ENCODE data around the gene CRHR2. TPM values are rescaled to one million over a fixed set of nuclear protein-coding genes. Genes with fewer than 3 reads are reported as not detected.

CRHR2 gene
- total RNA-seq, 2 experiments from 2014 or later: not detected

GRCh38 chr7:30664184-30664885 lies 17.9 kb downstream of the CRHR2 start:
- ATAC-seq (ENCODE audit: poor library complexity) (no peak), DNase-seq (no peak)
- ChIA-PET CTCF (no interaction called here), POLR2A (no interaction called here)
- Mint-ChIP-seq H3K4me1 (ENCODE audit: low read depth) (no peaks in the 10 kb centered on the region), H3K9me3 (no peaks in the 10 kb centered on the region), H3K36me3 (ENCODE audit: low read depth) (no peaks in the 10 kb centered on the region), H3K4me3 (no peak overlapping the region), H3K27ac (no peak overlapping the region), H3K27me3 (no peaks in the 10 kb centered on the region)
- Histone ChIP-seq H3K4me3 (ENCODE audit: low read length) (no peak overlapping the region), H3K27ac (ENCODE audit: low read depth in 1 of 2, low read length in 2 of 2) (no peak overlapping the region), H3K9me3 (ENCODE audit: control insufficient read depth in 1 of 2, insufficient read depth in 1 of 2, low read length in 2 of 2) (no peaks in the 10 kb centered on the region), H3K4me1 (ENCODE audit: insufficient read depth, low read length) (no peaks in the 10 kb centered on the region), H3K36me3 (ENCODE audit: insufficient read depth, low read length) (no peaks in the 10 kb centered on the region), H3K27me3 (ENCODE audit: control insufficient read depth in 1 of 2, insufficient read depth in 2 of 2, low read length in 2 of 2) (no peaks in the 10 kb centered on the region)
- intact Hi-C loops (cut with DNase I, micrococcal nuclease): no loop called here
- TF ChIP-seq, protein P1, sequence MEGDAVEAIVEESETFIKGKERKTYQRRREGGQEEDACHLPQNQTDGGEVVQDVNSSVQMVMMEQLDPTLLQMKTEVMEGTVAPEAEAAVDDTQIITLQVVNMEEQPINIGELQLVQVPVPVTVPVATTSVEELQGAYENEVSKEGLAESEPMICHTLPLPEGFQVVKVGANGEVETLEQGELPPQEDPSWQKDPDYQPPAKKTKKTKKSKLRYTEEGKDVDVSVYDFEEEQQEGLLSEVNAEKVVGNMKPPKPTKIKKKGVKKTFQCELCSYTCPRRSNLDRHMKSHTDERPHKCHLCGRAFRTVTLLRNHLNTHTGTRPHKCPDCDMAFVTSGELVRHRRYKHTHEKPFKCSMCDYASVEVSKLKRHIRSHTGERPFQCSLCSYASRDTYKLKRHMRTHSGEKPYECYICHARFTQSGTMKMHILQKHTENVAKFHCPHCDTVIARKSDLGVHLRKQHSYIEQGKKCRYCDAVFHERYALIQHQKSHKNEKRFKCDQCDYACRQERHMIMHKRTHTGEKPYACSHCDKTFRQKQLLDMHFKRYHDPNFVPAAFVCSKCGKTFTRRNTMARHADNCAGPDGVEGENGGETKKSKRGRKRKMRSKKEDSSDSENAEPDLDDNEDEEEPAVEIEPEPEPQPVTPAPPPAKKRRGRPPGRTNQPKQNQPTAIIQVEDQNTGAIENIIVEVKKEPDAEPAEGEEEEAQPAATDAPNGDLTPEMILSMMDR (IDR thresholded peaks at IDR 0.05): no peak

GRCh38 chr7:30663414-30663813 lies 18.8 kb downstream of the CRHR2 start:
- intact Hi-C loops (cut with DNase I, micrococcal nuclease): no loop called here
- H3K4me1 ChIP-seq (ENCODE audit: insufficient read depth, low read length): no peaks in the 10 kb centered on the region
- ATAC-seq (ENCODE audit: poor library complexity) (no peak), DNase-seq (no peak)
- no peaks in the 10 kb centered on the region for H3K9me3 ChIP-seq (ENCODE audit: control insufficient read depth in 1 of 2, insufficient read depth in 1 of 2, low read length in 2 of 2)
- H3K36me3 ChIP-seq (ENCODE audit: insufficient read depth, low read length): no peaks in the 10 kb centered on the region
- no peak overlapping the region for H3K27ac Mint-ChIP-seq
- no peaks in the 10 kb centered on the region for H3K9me3 Mint-ChIP-seq
- no peak overlapping the region for H3K27ac ChIP-seq (ENCODE audit: low read depth in 1 of 2, low read length in 2 of 2)
- H3K4me3 ChIP-seq (ENCODE audit: low read length): no peak overlapping the region
- no peaks in the 10 kb centered on the region for H3K4me1 Mint-ChIP-seq (ENCODE audit: low read depth)
- no peak overlapping the region for H3K4me3 Mint-ChIP-seq
- ChIA-PET POLR2A (no interaction called here), CTCF (no interaction called here)
- TF ChIP-seq, protein P1 (IDR thresholded peaks at IDR 0.05): no peak
- H3K27me3 ChIP-seq (ENCODE audit: control insufficient read depth in 1 of 2, insufficient read depth in 2 of 2, low read length in 2 of 2): no peaks in the 10 kb centered on the region
- H3K36me3 Mint-ChIP-seq (ENCODE audit: low read depth): no peaks in the 10 kb centered on the region
- no peaks in the 10 kb centered on the region for H3K27me3 Mint-ChIP-seq

DNA sequence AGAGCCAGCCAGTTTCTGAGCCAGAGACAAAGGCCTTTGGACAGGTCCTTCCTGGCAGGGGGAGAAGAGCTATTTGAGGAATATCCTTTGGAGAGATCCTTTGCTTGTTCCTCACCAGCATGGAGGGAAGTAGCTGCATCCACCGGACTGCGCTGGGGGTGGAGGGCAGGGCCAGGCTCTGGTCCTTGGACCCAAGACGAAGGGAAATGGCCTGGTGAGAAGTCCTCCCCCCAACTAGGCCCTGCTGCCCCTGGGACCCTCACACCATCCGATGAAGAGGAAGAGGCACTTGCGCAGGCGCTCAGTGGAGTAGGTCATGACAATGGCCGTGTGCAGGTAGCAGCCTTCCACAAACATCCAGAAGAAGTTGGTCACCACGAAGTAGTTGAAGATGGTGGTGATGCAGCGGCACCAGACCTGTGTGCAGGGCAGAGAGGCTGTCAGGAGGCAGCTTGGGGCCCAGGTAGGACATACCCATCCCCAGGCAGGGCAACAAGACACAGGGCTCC lies 19.8 kb downstream of the CRHR2 start:
- POLR2A ChIA-PET: no interaction called here
- Mint-ChIP-seq H3K27ac (no peak overlapping the region), H3K9me3 (no peaks in the 10 kb centered on the region), H3K27me3 (no peaks in the 10 kb centered on the region), H3K36me3 (ENCODE audit: low read depth) (no peaks in the 10 kb centered on the region), H3K4me3 (no peak overlapping the region), H3K4me1 (ENCODE audit: low read depth) (no peaks in the 10 kb centered on the region)
- H3K36me3 ChIP-seq (ENCODE audit: insufficient read depth, low read length): no peaks in the 10 kb centered on the region
- H3K9me3 ChIP-seq (ENCODE audit: control insufficient read depth in 1 of 2, insufficient read depth in 1 of 2, low read length in 2 of 2): no peaks in the 10 kb centered on the region
- H3K27ac ChIP-seq (ENCODE audit: low read depth in 1 of 2, low read length in 2 of 2): no peak overlapping the region
- CTCF ChIA-PET: no interaction called here
- DNase-seq (no peak), ATAC-seq (ENCODE audit: poor library complexity) (no peak)
- TF ChIP-seq, protein P1 (IDR thresholded peaks at IDR 0.05): no peak
- H3K4me1 ChIP-seq (ENCODE audit: insufficient read depth, low read length): no peaks in the 10 kb centered on the region
- no peak overlapping the region for H3K4me3 ChIP-seq (ENCODE audit: low read length)
- no peaks in the 10 kb centered on the region for H3K27me3 ChIP-seq (ENCODE audit: control insufficient read depth in 1 of 2, insufficient read depth in 2 of 2, low read length in 2 of 2)
- intact Hi-C loops (cut with DNase I, micrococcal nuclease): no loop called here

Data from CD4-positive, alpha-beta T cell (primary cell).